B cell (primary cell): ENCODE measurements around the gene MUC20. TPM values are rescaled to one million over a fixed set of nuclear protein-coding genes. Genes with fewer than 3 reads are reported as not detected.

ENCODE experiments used
- ATAC-seq: fragments of 200-7000 bp; cut with Tn5 transposase; one replicate; pipeline ENCODE4 v1.10.0; 2021; ENCODE audit warnings: low read depth, mild to moderate bottlenecking, moderate number of reproducible peaks, moderate library complexity
- CTCF ChIA-PET: fragments of 350-600 bp; sonication (Branson Sonifier 250); formaldehyde crosslinking; loops from one replicate; lab custom pipeline; 2021; ENCODE audit warnings: antibody characterized with exemption, inconsistent platforms; lab: Charles Lee
- POLR2A ChIA-PET: fragments of 350-600 bp; sonication (Branson Sonifier 250); formaldehyde crosslinking; loops from one replicate; lab custom pipeline; 2021; ENCODE audit warnings: antibody characterized with exemption; lab: Charles Lee
- DNase-seq: peaks from one replicate; pipeline ENCODE4 v3.0.0; 2013
- H2AFZ ChIP-seq: 2 replicates; pipeline ENCODE4 v1.6.1; 2012; ENCODE audit warnings: mild to moderate bottlenecking, low read depth, low read length; ENCODE audit not compliant: insufficient read depth, poor library complexity, severe bottlenecking
- H3K27ac ChIP-seq, 2 donors: 1 replicate in 1 of 2; 2 replicates in 1 of 2; pipeline ENCODE4 v1.5.1; 2012 to 2013; ENCODE audit warnings: low read length in 2 of 2, mild to moderate bottlenecking in 2 of 2, moderate library complexity in 1 of 2
- H3K27me3 ChIP-seq, 4 experiments: fragments of 200-600 bp in 1 of 4; sonication (generic) in 1 of 4; replicated peaks in 1 of 4; 1 replicate in 2 of 4; 2 replicates in 2 of 4; pipeline versions ENCODE4 v1.6.1 to v1.7.0; 2013 to 2016; ENCODE audit warnings: low read length in 3 of 4, mild to moderate bottlenecking in 2 of 4, mixed read lengths in 1 of 4, moderate library complexity in 1 of 4; ENCODE audit not compliant: insufficient read depth in 4 of 4, control insufficient read depth in 3 of 4; ENCODE audit errors: control extremely low read depth in 1 of 4
- H3K36me3 ChIP-seq, 2 experiments: replicated peaks in 1 of 2; 1 replicate in 1 of 2; 2 replicates in 1 of 2; pipeline versions ENCODE4 v1.6.1 to v1.7.1; 2013; ENCODE audit warnings: low read length in 1 of 2; ENCODE audit not compliant: insufficient read depth in 2 of 2, control insufficient read depth in 1 of 2; ENCODE audit errors: control extremely low read depth in 1 of 2, extremely low read depth in 1 of 2
- H3K4me1 ChIP-seq, 2 donors: fragments of 200-600 bp in 1 of 2; sonication (generic) in 1 of 2; 1 replicate in 1 of 2; 2 replicates in 1 of 2; pipeline versions ENCODE4 v1.5.1 to v1.6.1; 2013 to 2017; ENCODE audit warnings: low read length in 2 of 2; ENCODE audit not compliant: control insufficient read depth in 2 of 2, insufficient read depth in 2 of 2
- H3K4me2 ChIP-seq: replicated peaks from 2 replicates; pipeline ENCODE3; 2012; ENCODE audit warnings: mild to moderate bottlenecking, low read depth, low read length; ENCODE audit not compliant: poor library complexity, severe bottlenecking
- H3K4me3 ChIP-seq, 5 experiments: fragments of 200-600 bp in 1 of 5; sonication (generic) in 1 of 5; 1 replicate in 3 of 5; 2 replicates in 2 of 5; pipeline versions ENCODE4 v1.5.1 to v1.7.0; 2011 to 2016; ENCODE audit warnings: low read length in 4 of 5, mild to moderate bottlenecking in 4 of 5, low read depth in 2 of 5, control low read depth in 1 of 5, moderate library complexity in 1 of 5; ENCODE audit not compliant: insufficient read depth in 1 of 5; ENCODE audit errors: control extremely low read depth in 1 of 5, extremely low read depth in 1 of 5
- H3K79me2 ChIP-seq: fragments of 200-600 bp; sonication (generic); one replicate; pipeline ENCODE4 v1.6.0; 2016; ENCODE audit warnings: low read length; ENCODE audit not compliant: control insufficient read depth, insufficient read depth
- H3K9ac ChIP-seq: fragments of 200-600 bp; sonication (generic); 2 replicates; pipeline ENCODE4 v1.6.1; 2017; ENCODE audit warnings: mild to moderate bottlenecking, low read length, moderate library complexity
- H3K9me3 ChIP-seq, 3 donors: one replicate each; pipeline versions ENCODE4 v1.6.1 to v1.7.1; 2013; ENCODE audit warnings: low read length in 2 of 3; ENCODE audit not compliant: control insufficient read depth in 2 of 3, insufficient read depth in 1 of 3; ENCODE audit errors: control extremely low read depth in 1 of 3
- H4K20me1 ChIP-seq: 2 replicates; pipeline ENCODE4 v1.6.0; 2012; ENCODE audit warnings: mild to moderate bottlenecking, low read length; ENCODE audit not compliant: insufficient read depth, control insufficient read depth, poor library complexity, severe bottlenecking
- H3K27ac Mint-ChIP-seq: one replicate; pipeline ENCODE4 v1.8.0; 2021; ENCODE audit warnings: mixed read lengths
- H3K27me3 Mint-ChIP-seq: one replicate; pipeline ENCODE4 v1.8.0; 2021; ENCODE audit warnings: mixed read lengths
- H3K4me1 Mint-ChIP-seq: one replicate; pipeline ENCODE4 v1.8.0; 2021; ENCODE audit warnings: mixed read lengths
- H3K4me3 Mint-ChIP-seq: one replicate; pipeline ENCODE4 v1.8.0; 2021; ENCODE audit warnings: mixed read lengths
- H3K9me3 Mint-ChIP-seq: one replicate; pipeline ENCODE4 v1.8.0; 2022; ENCODE audit warnings: mixed read lengths; ENCODE audit not compliant: insufficient read depth
- EZH2 ChIP-seq: IDR thresholded peaks from 2 replicates; pipeline ENCODE4 v1.6.1; 2012; ENCODE audit warnings: borderline replicate concordance, low read depth, mild to moderate bottlenecking, moderate library complexity, low read length; ENCODE audit not compliant: insufficient read depth, poor library complexity, severe bottlenecking
- WGBS: methylation state at CpG from one replicate; pipeline ENCODE4 v1.1.5; 2013; ENCODE audit warnings: missing lambda C conversion rate; ENCODE audit not compliant: insufficient coverage; 5-methylcytosine and 5-hydroxymethylcytosine counted together
- intact Hi-C: fragments of 100-400 bp; cut with micrococcal nuclease; formaldehyde crosslinking; loops from one replicate; pipeline ENCODE4 v1.10.0; 2022
- polyA plus RNA-seq: library from polyadenylated mRNA; depleted of rRNA; stranded (reverse); fragments of >200 nt; gene quantifications from 2 replicates; pipeline ENCODE4 v1.2.3, GENCODE V29; 2012
- total RNA-seq, 2 donors: library from RNA; stranded (reverse); fragments of 120-200 nt in 1 of 2; gene quantifications; 1 replicate in 1 of 2; 2 replicates in 1 of 2; pipeline versions ENCODE4 v1.2.3 to v1.2.4, GENCODE V29; 2013 to 2022
- TF ChIP-seq, protein P1 (sequence below): fragments of 200-600 bp; IDR thresholded peaks from one replicate; pipeline ENCODE4 v1.8.0; 2022; ENCODE audit warnings: antibody characterized with exemption, mild to moderate bottlenecking

The MUC20 gene
- total and polyA plus RNA-seq, 2 donors (not counting 1 experiment from before 2014, with no cell fraction given), result 11.0 to 15.6 TPM

DNA sequence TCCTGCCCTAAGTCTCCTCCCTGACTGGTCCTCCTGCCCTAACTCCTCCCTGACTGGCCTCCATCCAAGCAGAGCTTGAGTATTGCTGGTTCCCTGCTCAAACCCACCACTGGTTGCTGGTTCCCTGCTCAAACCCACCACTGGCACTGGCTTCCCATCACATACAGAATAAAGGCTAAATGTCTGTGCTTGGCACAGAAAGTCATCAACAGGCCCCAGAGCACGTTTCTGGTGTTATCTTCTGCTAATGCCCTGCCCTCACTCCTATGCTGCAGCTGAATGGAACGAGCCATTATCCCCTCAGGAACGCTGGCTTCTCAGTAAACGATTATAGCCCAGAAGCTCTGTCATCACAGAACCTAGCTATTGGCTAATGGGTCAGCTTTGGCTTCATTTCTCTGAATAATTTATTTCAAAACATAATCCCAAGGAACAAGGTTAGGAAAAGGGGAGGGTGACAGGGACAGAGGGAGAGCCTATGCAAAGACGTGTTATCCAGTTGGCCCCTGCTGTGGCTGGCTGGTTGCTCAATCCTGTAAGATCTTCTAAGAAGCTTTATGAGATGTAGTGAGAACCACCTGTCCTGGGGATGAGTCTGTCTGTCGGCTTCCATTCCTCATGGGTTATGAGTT lies 6.3 kb upstream of the MUC20 start:
- DNase-seq (no peak), ATAC-seq (no peak)
- Histone ChIP-seq H2AFZ (no peak overlapping the region), H3K4me3 (no peak overlapping the region), H3K9me3 (peaks cover 0 to 10% (median 0%) of the 10 kb centered on the region in 3 donors), H3K9ac (no peak overlapping the region), H3K4me2 (no peak overlapping the region), H3K36me3 (peaks cover 0 to 15% of the 10 kb centered on the region in 2 experiments), H4K20me1 (no peaks in the 10 kb centered on the region), H3K27me3 (no peaks in the 10 kb centered on the region), H3K79me2 (no peaks in the 10 kb centered on the region), H3K4me1 (no peaks in the 10 kb centered on the region), H3K27ac (no peak overlapping the region)
- Mint-ChIP-seq H3K9me3 (no peaks in the 10 kb centered on the region), H3K4me1 (peaks cover 6% of the 10 kb centered on the region), H3K27ac (no peak overlapping the region), H3K27me3 (peaks cover 6% of the 10 kb centered on the region), H3K4me3 (no peak overlapping the region)
- ChIA-PET CTCF (no interaction called here), POLR2A (no interaction called here)
- intact Hi-C loops, result no loop called here
- TF ChIP-seq, protein P1, sequence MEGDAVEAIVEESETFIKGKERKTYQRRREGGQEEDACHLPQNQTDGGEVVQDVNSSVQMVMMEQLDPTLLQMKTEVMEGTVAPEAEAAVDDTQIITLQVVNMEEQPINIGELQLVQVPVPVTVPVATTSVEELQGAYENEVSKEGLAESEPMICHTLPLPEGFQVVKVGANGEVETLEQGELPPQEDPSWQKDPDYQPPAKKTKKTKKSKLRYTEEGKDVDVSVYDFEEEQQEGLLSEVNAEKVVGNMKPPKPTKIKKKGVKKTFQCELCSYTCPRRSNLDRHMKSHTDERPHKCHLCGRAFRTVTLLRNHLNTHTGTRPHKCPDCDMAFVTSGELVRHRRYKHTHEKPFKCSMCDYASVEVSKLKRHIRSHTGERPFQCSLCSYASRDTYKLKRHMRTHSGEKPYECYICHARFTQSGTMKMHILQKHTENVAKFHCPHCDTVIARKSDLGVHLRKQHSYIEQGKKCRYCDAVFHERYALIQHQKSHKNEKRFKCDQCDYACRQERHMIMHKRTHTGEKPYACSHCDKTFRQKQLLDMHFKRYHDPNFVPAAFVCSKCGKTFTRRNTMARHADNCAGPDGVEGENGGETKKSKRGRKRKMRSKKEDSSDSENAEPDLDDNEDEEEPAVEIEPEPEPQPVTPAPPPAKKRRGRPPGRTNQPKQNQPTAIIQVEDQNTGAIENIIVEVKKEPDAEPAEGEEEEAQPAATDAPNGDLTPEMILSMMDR, result no peak
- TF ChIP-seq EZH2, result no peak
- 95% methylated on average over 5 of the region's 6 CpGs for WGBS

DNA sequence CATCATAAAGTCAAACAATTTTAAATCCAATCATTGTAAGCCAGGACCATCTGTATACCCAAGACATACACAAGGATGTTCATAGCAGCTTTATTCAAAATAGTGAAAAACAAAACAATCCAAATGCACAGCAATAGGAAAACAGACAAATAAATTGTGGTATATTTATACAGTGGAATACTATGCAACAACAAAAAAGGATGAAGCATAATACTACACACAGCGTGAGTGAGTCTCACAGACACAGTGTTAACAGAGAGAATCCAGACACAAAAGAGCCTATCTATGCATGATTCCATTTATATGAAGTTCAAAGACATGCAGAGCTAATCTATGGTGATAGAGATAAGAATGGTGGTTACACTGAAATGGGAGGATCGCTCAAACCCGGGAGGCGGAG lies 5.6 kb upstream of the MUC20 start:
- DNase-seq (no peak), ATAC-seq (no peak)
- no peaks in the 10 kb centered on the region for H3K9me3 Mint-ChIP-seq
- ChIA-PET CTCF (interaction anchor here (0.8 kb wide), 1 partner anchor 135 kb away, joined by 3 read pairs; no protein-coding TSS in a partner anchor), POLR2A (no interaction called here)
- H4K20me1 ChIP-seq, result no peaks in the 10 kb centered on the region
- H3K4me2 ChIP-seq, result no peak overlapping the region
- 68% methylated on average over 4 of the region's 4 CpGs for WGBS
- H3K27me3 Mint-ChIP-seq, result peaks cover 10% of the 10 kb centered on the region
- H3K9me3 ChIP-seq, result peaks cover 0 to 10% (median 0%) of the 10 kb centered on the region in 3 donors
- H3K9ac ChIP-seq, result no peak overlapping the region
- H3K27me3 ChIP-seq, result no peaks in the 10 kb centered on the region
- peaks cover 6% of the 10 kb centered on the region for H3K4me1 Mint-ChIP-seq
- no peak for TF ChIP-seq EZH2
- TF ChIP-seq, protein P1, result no peak
- intact Hi-C loops, result no loop called here
- no peak overlapping the region for H3K27ac Mint-ChIP-seq
- H3K27ac ChIP-seq, result no peak overlapping the region
- H3K4me3 Mint-ChIP-seq, result no peak overlapping the region
- no peaks in the 10 kb centered on the region for H3K79me2 ChIP-seq
- H2AFZ ChIP-seq, result no peak overlapping the region
- H3K4me3 ChIP-seq, result no peak overlapping the region
- peaks cover 0 to 15% of the 10 kb centered on the region in 2 experiments for H3K36me3 ChIP-seq
- no peaks in the 10 kb centered on the region for H3K4me1 ChIP-seq
